ENCODE measurements around the gene PLD4.

DNA sequence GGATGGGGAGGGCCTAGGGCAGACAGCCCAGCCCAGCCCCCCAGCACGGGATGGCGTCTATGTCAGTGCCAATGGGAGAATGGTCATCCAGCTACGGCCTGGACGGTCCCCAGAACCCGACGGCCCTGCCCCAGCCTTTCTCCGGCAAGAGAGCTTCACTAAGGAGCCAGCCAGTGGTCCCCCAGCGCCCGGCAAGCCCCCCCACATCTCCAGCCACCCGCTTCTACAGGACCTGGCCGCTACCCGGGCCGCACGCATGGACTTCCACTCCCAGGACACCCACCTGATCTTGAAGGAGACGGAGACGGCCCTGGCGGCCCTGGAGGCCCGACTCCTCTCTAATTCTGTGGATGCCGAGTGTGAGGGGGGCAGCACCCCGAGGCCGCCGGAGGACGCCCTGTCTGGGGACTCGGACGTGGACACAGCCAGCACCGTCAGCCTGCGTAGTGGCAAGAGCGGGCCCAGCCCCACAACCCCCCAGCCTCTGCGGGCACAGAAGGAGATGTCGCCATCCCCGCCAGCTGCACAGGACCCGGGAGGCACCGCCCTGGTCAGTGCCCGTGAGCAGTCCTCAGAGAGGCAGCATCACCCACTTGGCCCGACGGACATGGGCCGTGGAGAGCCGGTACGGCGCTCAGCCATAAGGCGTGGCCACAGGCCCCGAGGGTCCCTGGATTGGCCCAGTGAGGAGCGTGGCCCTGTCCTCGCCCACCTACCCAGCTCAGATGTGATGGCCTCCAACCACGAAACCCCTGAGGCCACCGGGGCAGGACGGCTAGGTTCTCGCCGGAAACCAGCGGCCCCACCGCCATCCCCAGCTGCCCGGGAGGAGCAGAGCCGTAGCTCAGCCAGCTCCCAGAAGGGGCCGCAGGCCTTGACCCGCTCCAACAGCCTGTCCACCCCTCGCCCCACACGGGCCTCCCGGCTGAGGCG, 37.7 kb upstream of the PLD4 start:
- TF ChIP-seq POLR2A (IDR thresholded peaks at IDR 0.05; ENCODE audit: low read depth, low read length): no peak
- no peak for TF ChIP-seq TAF1 (IDR thresholded peaks at IDR 0.05; ENCODE audit: low read depth, low read length)
- no peak for TF ChIP-seq POLR2AphosphoS5 (IDR thresholded peaks at IDR 0.05; ENCODE audit: low read depth, low read length)

All from GM12891 (cell line).